Stimulated activated CD8-positive, alpha-beta memory T cell treated with anti-CD3 and anti-CD28 coated beads, Interleukin-2, amount 100 ng/mL, for 48 hours (primary cell): ENCODE measurements around the gene NINJ1.

Experiments
- DNase-seq, 2 donors: peaks; one replicate each; pipeline ENCODE4 v3.0.0-alpha.2; 2020; ENCODE audit warnings: low read depth in 2 of 2

Gene NINJ1

GRCh38 chr9:93132287-93132927 is 1.6 kb downstream of the NINJ1 start:
- DNase-seq, result no peak

- DNase-seq, result no peak
Observed at GRCh38 chr9:93131599-93132286, 2.3 kb downstream of the NINJ1 start.

GRCh38 chr9:93130861-93131481 is 3.1 kb downstream of the NINJ1 start:
- DNase-seq, result no peak

GRCh38 chr9:93129691-93130500 is 4.2 kb downstream of the NINJ1 start:
- DNase-seq, result no peak

GRCh38 chr9:93129286-93129685 is 4.8 kb downstream of the NINJ1 start:
- no peak for DNase-seq

GRCh38 chr9:93128715-93129224 is 5.3 kb downstream of the NINJ1 start:
- DNase-seq, result no peak

GRCh38 chr9:93128011-93128714 is 5.9 kb downstream of the NINJ1 start:
- DNase-seq, result no peak

- no peak for DNase-seq
Observed at GRCh38 chr9:93127395-93127911, 6.6 kb downstream of the NINJ1 start.

GRCh38 chr9:93126825-93127368 is 7.2 kb downstream of the NINJ1 start:
- DNase-seq, result no peak

GRCh38 chr9:93126151-93126781 is 7.8 kb downstream of the NINJ1 start:
- no peak for DNase-seq

GRCh38 chr9:93125331-93125894 is 8.6 kb downstream of the NINJ1 start:
- no peak for DNase-seq

GRCh38 chr9:93124793-93125192 is 9.3 kb downstream of the NINJ1 start:
- no peak for DNase-seq

GRCh38 chr9:93123561-93124283 is 10.3 kb downstream of the NINJ1 start:
- DNase-seq, result no peak

- DNase-seq, result no peak
Observed at GRCh38 chr9:93122721-93123221, 11.3 kb downstream of the NINJ1 start.

GRCh38 chr9:93121316-93122241 is 12.5 kb downstream of the NINJ1 start:
- DNase-seq, result no peak

GRCh38 chr9:93120846-93121315 is 13.2 kb downstream of the NINJ1 start:
- no peak for DNase-seq

GRCh38 chr9:93119953-93120845 is 13.9 kb downstream of the NINJ1 start:
- DNase-seq, result no peak
